Measurements from ENCODE around the gene IFI30. TPM values are rescaled to one million over a fixed set of nuclear protein-coding genes. Genes with fewer than 3 reads are reported as not detected.

IFI30 gene
- total and polyA plus RNA-seq, 2 donors (not counting 1 experiment from before 2014, with no cell fraction given), result 8.8 to 50.9 TPM

GRCh38 chr19:18143902-18144301 is 29.7 kb upstream of the IFI30 start:
- no peak for DNase-seq (ENCODE audit: low read depth in 2 of 2)
- H3K4me2 ChIP-seq (ENCODE audit: extremely low read depth, insufficient read depth, low read length), result no peak overlapping the region
- peaks cover 12% of the 10 kb centered on the region for H3K36me3 ChIP-seq (ENCODE audit: control insufficient read depth, insufficient read depth, low read length)
- no peak overlapping the region for H2AFZ ChIP-seq (ENCODE audit: low read length)
- no peaks in the 10 kb centered on the region for H3K27me3 ChIP-seq (ENCODE audit: control insufficient read depth, insufficient read depth, low read length)
- no peaks in the 10 kb centered on the region for H3K9me3 ChIP-seq (ENCODE audit: control insufficient read depth, insufficient read depth, low read depth, low read length)
- TF ChIP-seq CTCF (conservative IDR thresholded peaks at IDR 0.05 in 1 of 2, IDR thresholded peaks at IDR 0.05 in 1 of 2; ENCODE audit: low read depth in 1 of 2, low read length in 2 of 2), result no peak
- TF ChIP-seq EZH2 (IDR thresholded peaks at IDR 0.05; ENCODE audit: low read length, missing control alignments), result no peak
- H3K27ac ChIP-seq (ENCODE audit: insufficient read depth, low read length), result no peak overlapping the region
- H3K4me3 ChIP-seq (replicated peaks in 1 of 4; ENCODE audit: control extremely low read depth in 1 of 4, insufficient read depth in 1 of 4, low read depth in 3 of 4, low read length in 4 of 4), result no peak overlapping the region
- H3K9ac ChIP-seq (ENCODE audit: insufficient read depth, low read length), result no peak overlapping the region
- H3K79me2 ChIP-seq (ENCODE audit: control insufficient read depth, insufficient read depth, low read length), result no peaks in the 10 kb centered on the region
- H3K4me1 ChIP-seq (ENCODE audit: control insufficient read depth, extremely low read depth, insufficient read depth, low read length), result no peaks in the 10 kb centered on the region
- no peaks in the 10 kb centered on the region for H4K20me1 ChIP-seq (ENCODE audit: control insufficient read depth, extremely low read depth, insufficient read depth, low read length)

GRCh38 chr19:18144361-18144760 is 29.3 kb upstream of the IFI30 start:
- Histone ChIP-seq H3K9ac (ENCODE audit: insufficient read depth, low read length) (no peak overlapping the region), H4K20me1 (ENCODE audit: control insufficient read depth, extremely low read depth, insufficient read depth, low read length) (no peaks in the 10 kb centered on the region), H2AFZ (ENCODE audit: low read length) (no peak overlapping the region), H3K27me3 (ENCODE audit: control insufficient read depth, insufficient read depth, low read length) (no peaks in the 10 kb centered on the region), H3K27ac (ENCODE audit: insufficient read depth, low read length) (no peak overlapping the region), H3K36me3 (ENCODE audit: control insufficient read depth, insufficient read depth, low read length) (peaks cover 12% of the 10 kb centered on the region), H3K4me3 (replicated peaks in 1 of 4; ENCODE audit: control extremely low read depth in 1 of 4, insufficient read depth in 1 of 4, low read depth in 3 of 4, low read length in 4 of 4) (no peak overlapping the region), H3K4me2 (ENCODE audit: extremely low read depth, insufficient read depth, low read length) (no peak overlapping the region), H3K9me3 (ENCODE audit: control insufficient read depth, insufficient read depth, low read depth, low read length) (no peaks in the 10 kb centered on the region), H3K4me1 (ENCODE audit: control insufficient read depth, extremely low read depth, insufficient read depth, low read length) (no peaks in the 10 kb centered on the region), H3K79me2 (ENCODE audit: control insufficient read depth, insufficient read depth, low read length) (no peaks in the 10 kb centered on the region)
- TF ChIP-seq CTCF (conservative IDR thresholded peaks at IDR 0.05 in 1 of 2, IDR thresholded peaks at IDR 0.05 in 1 of 2; ENCODE audit: low read depth in 1 of 2, low read length in 2 of 2) (no peak), EZH2 (IDR thresholded peaks at IDR 0.05; ENCODE audit: low read length, missing control alignments) (no peak)
- no peak for DNase-seq (ENCODE audit: low read depth in 2 of 2)

GRCh38 chr19:18144906-18145305 is 28.7 kb upstream of the IFI30 start:
- Histone ChIP-seq H3K4me1 (ENCODE audit: control insufficient read depth, extremely low read depth, insufficient read depth, low read length) (no peaks in the 10 kb centered on the region), H3K9ac (ENCODE audit: insufficient read depth, low read length) (no peak overlapping the region), H2AFZ (ENCODE audit: low read length) (no peak overlapping the region), H3K36me3 (ENCODE audit: control insufficient read depth, insufficient read depth, low read length) (peaks cover 12% of the 10 kb centered on the region), H3K27me3 (ENCODE audit: control insufficient read depth, insufficient read depth, low read length) (no peaks in the 10 kb centered on the region), H3K79me2 (ENCODE audit: control insufficient read depth, insufficient read depth, low read length) (no peaks in the 10 kb centered on the region), H3K9me3 (ENCODE audit: control insufficient read depth, insufficient read depth, low read depth, low read length) (no peaks in the 10 kb centered on the region), H3K4me3 (replicated peaks in 1 of 4; ENCODE audit: control extremely low read depth in 1 of 4, insufficient read depth in 1 of 4, low read depth in 3 of 4, low read length in 4 of 4) (no peak overlapping the region), H4K20me1 (ENCODE audit: control insufficient read depth, extremely low read depth, insufficient read depth, low read length) (no peaks in the 10 kb centered on the region), H3K4me2 (ENCODE audit: extremely low read depth, insufficient read depth, low read length) (no peak overlapping the region), H3K27ac (ENCODE audit: insufficient read depth, low read length) (no peak overlapping the region)
- no peak for TF ChIP-seq EZH2 (IDR thresholded peaks at IDR 0.05; ENCODE audit: low read length, missing control alignments)
- TF ChIP-seq CTCF (conservative IDR thresholded peaks at IDR 0.05 in 1 of 2, IDR thresholded peaks at IDR 0.05 in 1 of 2; ENCODE audit: low read depth in 1 of 2, low read length in 2 of 2), result no peak
- DNase-seq (ENCODE audit: low read depth in 2 of 2), result no peak

All from fibroblast of lung (primary cell).